ENCODE measurements around the gene RBP7.

DNA sequence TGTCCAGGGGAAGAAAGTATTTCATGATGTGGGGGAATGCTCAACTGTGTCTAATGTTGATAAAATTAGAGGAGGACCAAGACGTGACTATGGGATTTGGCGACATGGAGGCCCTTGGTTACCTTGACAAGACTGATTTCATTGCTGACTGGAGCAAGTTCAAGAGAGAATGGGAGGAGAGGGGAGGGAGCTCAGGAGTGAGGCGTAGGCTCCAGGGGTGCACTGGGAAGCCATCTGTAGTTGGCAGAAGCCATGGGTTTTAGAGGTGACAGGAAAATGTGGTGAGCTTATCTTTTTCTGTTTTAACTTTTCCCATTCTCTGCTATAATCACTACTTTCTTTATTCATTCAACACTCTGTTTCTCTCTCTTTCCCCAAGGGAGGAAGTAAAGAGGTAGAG is 51.6 kb downstream of the RBP7 start:
- TF ChIP-seq, protein P1, sequence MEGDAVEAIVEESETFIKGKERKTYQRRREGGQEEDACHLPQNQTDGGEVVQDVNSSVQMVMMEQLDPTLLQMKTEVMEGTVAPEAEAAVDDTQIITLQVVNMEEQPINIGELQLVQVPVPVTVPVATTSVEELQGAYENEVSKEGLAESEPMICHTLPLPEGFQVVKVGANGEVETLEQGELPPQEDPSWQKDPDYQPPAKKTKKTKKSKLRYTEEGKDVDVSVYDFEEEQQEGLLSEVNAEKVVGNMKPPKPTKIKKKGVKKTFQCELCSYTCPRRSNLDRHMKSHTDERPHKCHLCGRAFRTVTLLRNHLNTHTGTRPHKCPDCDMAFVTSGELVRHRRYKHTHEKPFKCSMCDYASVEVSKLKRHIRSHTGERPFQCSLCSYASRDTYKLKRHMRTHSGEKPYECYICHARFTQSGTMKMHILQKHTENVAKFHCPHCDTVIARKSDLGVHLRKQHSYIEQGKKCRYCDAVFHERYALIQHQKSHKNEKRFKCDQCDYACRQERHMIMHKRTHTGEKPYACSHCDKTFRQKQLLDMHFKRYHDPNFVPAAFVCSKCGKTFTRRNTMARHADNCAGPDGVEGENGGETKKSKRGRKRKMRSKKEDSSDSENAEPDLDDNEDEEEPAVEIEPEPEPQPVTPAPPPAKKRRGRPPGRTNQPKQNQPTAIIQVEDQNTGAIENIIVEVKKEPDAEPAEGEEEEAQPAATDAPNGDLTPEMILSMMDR (IDR thresholded peaks at IDR 0.05) = no peak
- no peak for TF ChIP-seq POLR2A (IDR thresholded peaks at IDR 0.05)
- TF ChIP-seq POLR2AphosphoS5 (IDR thresholded peaks at IDR 0.05) = no peak
